Measurements from ENCODE around the gene MRPS17.
A peak's percentile ranks its signal among the peaks of the same experiment; 100 is the strongest.
"Not testable (repeated sequence)": the region's sequence is repeated elsewhere in the genome, so short reads cannot be mapped to it uniquely, and the experiment has no call there.

The MRPS17 gene

GRCh38 chr7:55951637-55952351 lies at the start of gene MRPS17:
MRPS17 (plus strand) TSS chr7:55951877; CDS start chr7:55953196, 1,319 bp downstream.
- DNase-seq, result peak; percentile 92

- no peak for DNase-seq
Measured at GRCh38 chr7:55903985-55904759, 47.5 kb upstream of the MRPS17 start.

- DNase-seq, result no peak
Measured at GRCh38 chr7:55912748-55913158, 38.9 kb upstream of the MRPS17 start.

- DNase-seq, result no peak
Measured at GRCh38 chr7:55917771-55918170, 33.9 kb upstream of the MRPS17 start.

GRCh38 chr7:55928006-55928767 lies 23.5 kb upstream of the MRPS17 start:
- DNase-seq, result no peak

GRCh38 chr7:55931421-55932151 lies 20.1 kb upstream of the MRPS17 start:
- DNase-seq, result no peak

GRCh38 chr7:55939514-55940123 lies 12.1 kb upstream of the MRPS17 start:
- DNase-seq, result no peak

GRCh38 chr7:55946545-55946944 lies 5.1 kb upstream of the MRPS17 start:
- no peak for DNase-seq

GRCh38 chr7:55952352-55952671 lies 635 bp downstream of the MRPS17 start:
- not testable (repeated sequence) for DNase-seq

GRCh38 chr7:55953707-55954475 lies 2.2 kb downstream of the MRPS17 start:
- DNase-seq, result no peak

GRCh38 chr7:55957190-55957589 lies 5.5 kb downstream of the MRPS17 start:
- no peak for DNase-seq

GRCh38 chr7:55962014-55962413 lies 10.3 kb downstream of the MRPS17 start:
- no peak for DNase-seq

GRCh38 chr7:55963584-55964168 lies 12.0 kb downstream of the MRPS17 start:
- DNase-seq, result no peak

GRCh38 chr7:55964261-55965099 lies 12.8 kb downstream of the MRPS17 start, which contains the start of gene NIPSNAP2:
NIPSNAP2 (plus strand) TSS chr7:55964585; CDS start chr7:55964610, 25 bp downstream.
- peak; percentile 50 for DNase-seq

- no peak for DNase-seq
Measured at GRCh38 chr7:55965100-55965470, 13.4 kb downstream of the MRPS17 start.

- DNase-seq, result no peak
Measured at GRCh38 chr7:55965805-55966421, 14.2 kb downstream of the MRPS17 start.

GRCh38 chr7:55966851-55967250 lies 15.2 kb downstream of the MRPS17 start:
- DNase-seq, result no peak

- DNase-seq, result no peak
Measured at GRCh38 chr7:55969391-55969790, 17.7 kb downstream of the MRPS17 start.

GRCh38 chr7:55970561-55970960 lies 18.9 kb downstream of the MRPS17 start:
- no peak for DNase-seq

- DNase-seq, result no peak
Measured at GRCh38 chr7:55970978-55971377, 19.3 kb downstream of the MRPS17 start.

All from stimulated activated naive CD4-positive, alpha-beta T cell treated with Interleukin-2 at 50 U/mL for 16 hours (primary cell).